PC-9 (cell line): ENCODE results near the gene FGF13.

Source experiments
- CTCF ChIP-seq: fragments of 200-600 bp; sonication (generic); conservative IDR thresholded peaks from 2 replicates; pipeline ENCODE4 v1.6.1; 2017; ENCODE audit warnings: mixed run types, antibody characterized with exemption, mild to moderate bottlenecking, moderate library complexity
- EZH2 ChIP-seq: fragments of 200-600 bp; sonication (generic); IDR thresholded peaks from 2 replicates; pipeline ENCODE4 v1.8.0; 2017; ENCODE audit warnings: antibody characterized with exemption, low read depth

DNA sequence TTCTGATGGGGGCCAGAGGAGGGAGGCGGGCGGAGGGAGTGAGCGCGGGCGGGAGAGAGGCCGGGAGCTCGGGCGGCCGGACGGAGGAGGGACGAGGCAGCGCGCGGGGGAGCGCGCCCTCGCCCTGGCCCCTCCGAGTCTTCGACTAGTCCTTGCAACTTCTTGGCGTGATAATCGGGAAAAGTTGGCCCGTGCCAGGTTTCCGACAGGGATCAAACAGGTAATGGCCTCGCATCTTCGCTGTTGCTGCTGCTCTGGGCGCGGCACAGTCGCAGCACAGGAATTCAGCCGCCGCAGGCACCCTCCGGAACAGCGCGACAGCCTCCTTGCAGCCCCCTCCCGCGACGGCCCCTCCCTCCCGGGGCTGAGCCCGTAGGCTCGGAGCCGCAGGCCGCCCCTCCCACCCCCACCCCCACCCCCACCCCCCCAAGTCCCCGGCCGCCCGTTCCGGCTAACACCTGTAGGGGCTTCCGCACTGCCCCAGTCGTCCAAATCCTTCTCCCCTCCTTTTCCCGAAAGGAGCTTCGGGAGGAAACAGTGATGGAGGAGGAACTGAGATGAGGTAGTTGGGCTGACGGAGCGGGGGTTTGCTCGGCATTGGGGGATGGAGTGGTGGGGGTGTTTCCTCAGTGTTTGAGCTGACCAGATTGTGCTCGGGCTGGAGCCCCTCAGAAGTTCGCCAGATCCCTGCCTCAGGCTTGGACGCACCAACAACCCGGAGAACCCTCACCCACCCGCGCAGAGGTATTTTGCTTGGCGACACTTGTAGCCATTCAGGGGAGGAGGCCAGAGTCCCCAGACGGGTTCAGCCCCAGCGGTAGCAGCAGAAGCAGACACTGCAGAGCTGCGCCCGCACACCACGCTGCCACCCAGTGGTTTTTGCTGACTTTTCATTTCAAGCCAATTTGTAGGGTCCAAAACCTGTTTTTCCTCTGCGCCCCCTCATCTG, at the start of gene FGF13:
- TF ChIP-seq CTCF (no peak), EZH2 (no peak)
